GM19438 (cell line): Measurements from ENCODE around the gene ZCCHC7.

Experiments used
- ATAC-seq: cut with Tn5 transposase; IDR thresholded peaks from one replicate; pipeline ENCODE4 v1.9.1; 2021; ENCODE audit warnings: low read depth; ENCODE audit not compliant: unreplicated experiment

Gene ZCCHC7

GRCh38 chr9:37243588-37244345, 123.4 kb downstream of the ZCCHC7 start:
- no peak for ATAC-seq

- ATAC-seq = no peak
Observed at GRCh38 chr9:37246826-37247225, 126.5 kb downstream of the ZCCHC7 start.

GRCh38 chr9:37248651-37249163, 128.3 kb downstream of the ZCCHC7 start:
- no peak for ATAC-seq

- no peak for ATAC-seq
Observed at GRCh38 chr9:37251452-37251851, 131.1 kb downstream of the ZCCHC7 start.

- no peak for ATAC-seq
Observed at GRCh38 chr9:37253377-37253937, 133.1 kb downstream of the ZCCHC7 start.

GRCh38 chr9:37255187-37255586, 134.8 kb downstream of the ZCCHC7 start:
- no peak for ATAC-seq

GRCh38 chr9:37255944-37256862, 135.8 kb downstream of the ZCCHC7 start:
- ATAC-seq = no peak

GRCh38 chr9:37259951-37260350, 139.6 kb downstream of the ZCCHC7 start:
- ATAC-seq = no peak

GRCh38 chr9:37262410-37262809, 142.0 kb downstream of the ZCCHC7 start:
- no peak for ATAC-seq

- ATAC-seq = no peak
Observed at GRCh38 chr9:37264539-37264938, 144.2 kb downstream of the ZCCHC7 start.

- no peak for ATAC-seq
Observed at GRCh38 chr9:37266630-37267029, 146.3 kb downstream of the ZCCHC7 start.

- no peak for ATAC-seq
Observed at GRCh38 chr9:37269221-37269620, 148.8 kb downstream of the ZCCHC7 start.

- no peak for ATAC-seq
Observed at GRCh38 chr9:37271679-37272078, 151.3 kb downstream of the ZCCHC7 start.

GRCh38 chr9:37273595-37273994, 153.2 kb downstream of the ZCCHC7 start:
- no peak for ATAC-seq

GRCh38 chr9:37281541-37281940, 161.2 kb downstream of the ZCCHC7 start:
- ATAC-seq = no peak

GRCh38 chr9:37283730-37284325, 163.5 kb downstream of the ZCCHC7 start:
- ATAC-seq = no peak

GRCh38 chr9:37284636-37285035, 164.3 kb downstream of the ZCCHC7 start:
- no peak for ATAC-seq

GRCh38 chr9:37286530-37287175, 166.3 kb downstream of the ZCCHC7 start:
- no peak for ATAC-seq

- no peak for ATAC-seq
Observed at GRCh38 chr9:37287317-37287716, 166.9 kb downstream of the ZCCHC7 start.

- ATAC-seq = no peak
Observed at GRCh38 chr9:37289631-37290030, 169.3 kb downstream of the ZCCHC7 start.
